ENCODE measurements around the gene FGFRL1.
"Not testable (repeated sequence)": the region's sequence is repeated elsewhere in the genome, so short reads cannot be mapped to it uniquely, and the experiment has no call there.

The FGFRL1 gene

DNA sequence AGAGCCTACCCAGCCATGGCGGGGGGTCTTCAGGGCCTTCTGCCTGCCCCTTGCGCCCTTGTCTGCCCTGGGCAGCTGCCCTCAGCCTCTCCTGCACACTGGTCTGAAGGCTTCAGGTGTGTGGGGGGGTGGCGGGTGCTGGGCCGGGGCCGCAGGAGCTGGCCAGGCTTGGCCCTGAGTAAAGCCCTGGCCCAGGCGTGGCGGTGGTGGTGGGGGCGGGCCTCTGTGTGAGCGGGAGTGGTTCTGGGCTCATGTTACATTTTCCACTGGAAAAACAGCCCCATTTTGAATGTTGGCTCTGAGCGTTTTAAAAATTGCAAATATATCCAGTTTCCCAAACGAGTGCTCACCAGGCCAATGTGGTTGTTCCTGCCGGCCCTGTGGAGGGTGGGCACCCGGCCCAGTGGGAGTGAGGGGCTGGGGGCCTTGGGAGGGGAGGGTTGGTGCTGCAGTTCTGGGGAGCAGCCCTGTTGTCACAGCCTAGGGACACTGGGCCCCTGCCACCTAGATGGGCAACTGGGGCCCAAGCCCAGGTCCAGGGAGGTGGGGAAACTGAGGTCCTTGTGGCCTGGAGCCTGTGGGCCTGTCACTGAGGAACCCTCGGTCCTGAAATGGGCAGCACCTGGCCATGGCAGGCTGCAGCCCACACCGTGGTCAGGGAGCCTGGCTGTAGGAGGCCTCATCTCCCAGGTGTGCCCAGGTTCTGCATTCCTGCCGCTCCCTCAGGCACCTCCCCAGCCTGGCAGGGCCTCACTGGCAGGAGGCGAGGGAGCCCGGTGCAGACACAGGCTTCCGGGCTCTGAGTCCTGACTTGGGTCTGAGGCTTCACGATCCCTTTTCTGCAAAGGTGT is 28.3 kb downstream of the FGFRL1 start:
- DNase-seq (ENCODE audit: low spot score): no peak

DNA sequence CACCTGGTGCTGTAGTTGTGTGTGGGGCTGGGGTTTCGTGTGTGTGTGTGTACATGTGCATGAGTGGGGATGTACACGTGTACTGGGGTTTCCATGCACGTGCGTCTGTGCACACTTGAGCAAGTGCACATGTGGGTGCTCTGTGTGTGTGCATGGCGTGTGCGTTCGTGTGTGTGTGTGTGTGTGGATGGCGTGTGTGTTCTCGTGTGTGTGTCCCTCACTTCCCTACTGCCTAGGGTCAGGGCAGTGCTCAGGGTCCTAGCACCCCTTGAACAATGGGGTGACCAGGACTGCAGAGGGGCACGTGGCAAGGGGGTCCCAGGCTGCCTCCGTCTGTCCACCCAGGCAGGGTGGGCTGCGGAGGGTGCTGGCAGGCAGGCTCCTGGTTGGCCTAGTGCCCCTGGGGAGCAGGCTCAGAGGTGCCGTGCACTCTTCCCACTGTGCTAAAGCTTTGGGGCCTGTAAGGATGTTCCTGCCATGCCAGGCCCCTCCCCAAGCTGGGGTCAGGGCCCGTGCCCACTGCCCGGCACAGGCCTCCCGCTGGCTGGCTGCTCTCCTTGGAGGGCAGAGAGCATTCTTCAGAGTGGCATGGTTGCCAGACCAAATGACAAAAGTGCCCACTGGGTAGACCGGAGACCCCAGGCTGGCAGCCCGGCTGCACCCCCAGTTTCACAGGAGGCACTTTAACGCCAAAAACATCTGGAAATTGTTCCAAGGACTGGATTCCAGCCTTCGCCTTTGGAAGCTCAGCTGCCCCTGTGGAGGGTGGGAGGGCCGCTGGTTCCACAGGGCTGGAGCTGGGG is 29.1 kb downstream of the FGFRL1 start:
- no peak for DNase-seq (ENCODE audit: low spot score)

DNA sequence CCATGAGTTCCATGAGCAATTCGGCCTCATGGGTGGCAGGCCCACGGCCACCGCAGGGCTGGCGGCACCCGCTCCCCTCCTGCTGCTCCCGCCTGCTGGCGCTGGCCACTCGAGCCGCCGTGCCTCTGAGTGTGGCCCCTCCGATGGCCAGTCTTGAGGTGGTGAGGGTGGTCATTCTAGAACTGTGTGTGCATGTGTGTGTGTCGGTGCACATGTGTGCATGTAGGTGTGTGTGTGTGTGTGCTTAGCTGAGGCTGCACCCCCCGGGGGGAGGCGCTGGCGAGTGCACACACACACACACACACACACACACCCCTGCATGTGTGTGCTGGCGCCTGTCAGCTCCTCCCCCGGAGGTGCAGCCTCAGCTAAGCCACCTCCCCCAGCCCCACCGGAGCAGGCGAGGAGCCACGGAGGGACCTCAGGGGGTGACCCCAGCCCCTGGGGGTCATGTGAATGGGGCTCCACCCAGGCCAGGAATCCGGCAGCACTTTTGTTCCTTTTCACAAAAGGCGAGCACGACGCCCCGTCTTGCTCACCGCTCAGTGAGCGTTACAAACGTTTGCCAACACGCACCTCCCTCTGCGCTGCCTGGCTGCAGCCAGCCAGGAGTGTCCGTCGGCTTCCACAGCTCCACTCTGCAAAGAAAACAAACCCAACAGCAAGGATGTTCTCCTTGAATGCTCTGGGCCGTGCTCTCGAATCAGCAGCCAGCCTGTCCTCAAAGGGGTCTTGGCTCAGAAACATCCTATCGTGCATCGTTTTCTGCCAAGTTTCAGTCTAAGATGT is 29.9 kb downstream of the FGFRL1 start:
- no peak for DNase-seq (ENCODE audit: low spot score)

DNA sequence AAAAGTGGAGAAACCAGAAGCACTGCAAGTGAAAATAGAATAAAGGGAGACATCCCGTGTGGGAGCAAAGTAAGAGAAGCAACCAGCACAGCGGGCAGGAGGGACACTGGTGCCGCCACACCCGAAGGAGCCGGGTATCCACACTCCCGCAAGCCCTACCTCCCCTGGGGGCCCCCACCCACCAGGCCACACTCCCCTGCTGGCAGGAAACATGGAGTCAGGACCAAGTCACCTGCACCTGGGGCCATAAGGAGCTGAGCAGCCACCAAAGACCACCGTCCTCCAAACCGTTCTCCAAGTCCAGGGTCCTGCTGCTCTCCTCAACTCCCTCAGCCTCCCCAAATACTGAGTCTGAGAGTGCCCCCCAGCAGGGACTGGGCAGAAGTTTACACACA is 30.5 kb downstream of the FGFRL1 start:
- DNase-seq (ENCODE audit: low spot score): no peak

DNA sequence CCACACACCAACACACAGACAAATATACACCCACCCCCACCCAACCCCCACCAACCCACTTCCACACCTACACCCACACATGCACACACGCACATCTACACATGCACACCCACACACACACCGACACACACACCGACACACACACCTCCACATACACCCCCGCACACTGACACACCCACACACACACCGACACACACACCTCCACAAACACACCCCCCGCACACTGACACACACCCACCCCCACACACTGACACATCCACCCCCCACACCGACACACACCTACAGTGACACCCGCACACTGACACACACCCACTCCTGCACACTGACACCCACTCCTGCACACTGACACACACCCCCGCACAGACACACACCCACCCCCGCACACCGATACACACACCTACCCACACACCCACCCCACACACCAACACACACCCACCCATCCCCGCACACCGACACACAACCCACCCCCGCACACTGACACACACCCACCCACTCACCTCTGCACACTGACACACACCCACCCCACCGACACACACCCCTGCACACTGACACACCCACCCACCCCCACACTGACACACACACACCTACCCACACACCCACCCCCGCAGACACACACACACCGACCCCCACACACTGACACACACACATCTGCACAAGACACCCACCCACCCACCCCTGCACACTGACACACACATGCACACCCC is 31.1 kb downstream of the FGFRL1 start:
- DNase-seq (ENCODE audit: low spot score): no peak

DNA sequence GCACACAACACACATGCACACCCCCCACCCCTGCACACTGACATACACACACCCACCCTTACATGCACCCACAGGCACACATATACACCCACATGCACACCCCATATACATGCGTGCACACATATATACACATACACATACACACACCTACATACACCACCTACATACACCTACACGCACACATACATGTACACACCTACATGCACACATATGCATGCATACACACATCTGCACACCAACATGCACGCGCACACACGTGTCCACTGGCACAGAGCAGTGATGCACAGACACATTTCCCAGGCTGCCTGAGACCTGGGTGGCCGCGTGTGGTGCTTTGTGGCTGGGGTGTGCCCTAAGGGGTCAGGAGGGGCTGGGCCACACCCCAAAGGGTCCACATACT is 31.7 kb downstream of the FGFRL1 start:
- DNase-seq (ENCODE audit: low spot score): no peak

DNA sequence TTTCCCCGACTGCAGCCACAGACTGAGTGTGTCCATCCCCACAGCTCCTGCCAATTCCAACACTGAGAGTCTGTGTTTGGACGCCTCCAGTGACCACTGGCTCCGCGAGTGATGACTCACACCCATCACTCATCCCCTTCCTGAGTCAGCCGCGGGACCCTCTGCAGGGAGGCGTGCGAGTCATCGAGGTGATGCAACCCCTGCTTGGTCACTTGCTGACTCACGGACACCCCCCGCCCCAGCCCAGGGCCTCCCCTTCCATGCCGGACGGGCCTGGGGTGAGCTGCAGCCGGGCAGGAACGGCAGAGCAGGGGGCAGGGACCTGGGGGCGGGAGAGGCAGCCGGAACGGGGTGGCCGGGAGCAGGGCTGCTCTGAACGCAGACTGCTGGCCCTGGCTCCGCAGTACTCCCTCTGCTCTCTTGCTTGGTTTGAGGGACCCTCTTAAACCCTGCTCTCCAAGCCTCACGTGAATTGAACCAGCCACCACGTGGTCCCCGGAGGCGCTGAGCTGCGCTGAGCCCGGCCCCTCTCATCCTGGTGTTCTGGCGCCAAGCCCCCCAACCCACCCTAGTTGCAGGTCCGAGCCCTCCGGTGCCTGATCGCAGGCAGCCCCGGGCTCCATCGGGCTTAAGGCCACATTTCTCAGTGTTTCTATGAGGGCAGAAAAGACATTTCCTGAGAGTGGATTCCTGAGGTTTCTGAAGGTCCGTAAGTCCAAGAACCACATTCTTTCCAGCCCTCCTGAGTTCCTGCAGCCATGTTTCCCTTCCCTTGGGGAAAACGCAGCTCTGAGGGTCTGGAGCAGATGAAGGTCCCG is 32.4 kb downstream of the FGFRL1 start:
- peak; percentile 5 for DNase-seq (ENCODE audit: low spot score)

DNA sequence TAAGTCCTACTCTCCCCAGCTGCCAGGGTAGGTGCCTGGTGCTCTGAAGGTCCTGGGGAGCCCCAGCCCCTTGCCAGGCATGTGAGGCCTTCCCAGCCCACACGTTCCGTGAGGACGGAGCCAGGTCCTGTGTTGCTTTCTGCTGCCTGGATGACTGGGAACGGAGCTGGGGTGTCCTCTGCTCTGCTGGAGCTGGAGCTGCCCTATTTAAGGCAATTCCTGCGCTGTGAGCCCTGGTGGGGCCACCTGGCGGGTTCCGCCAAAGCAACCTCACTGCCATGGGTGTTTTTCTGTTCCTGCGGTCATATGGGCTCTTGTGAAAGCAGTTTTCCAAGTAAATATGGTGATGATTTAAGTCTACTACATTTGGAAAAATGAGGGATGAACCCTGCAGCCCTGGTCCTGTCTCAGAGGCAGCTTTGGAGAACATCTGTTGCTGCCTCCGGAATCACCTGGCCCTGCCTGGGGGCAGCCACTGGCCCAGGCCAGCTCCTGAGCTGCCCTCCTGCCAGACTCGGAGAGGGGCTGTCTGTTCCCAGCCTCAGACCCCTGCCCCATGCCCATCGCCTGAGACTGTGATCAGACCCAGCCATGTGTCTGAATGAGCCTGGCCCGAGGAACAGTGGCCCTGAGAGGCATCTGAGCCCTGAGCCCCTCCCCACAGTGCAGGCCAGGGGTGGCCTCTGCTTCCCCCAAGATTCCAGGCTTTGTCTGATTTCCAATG is 33.2 kb downstream of the FGFRL1 start:
- DNase-seq (ENCODE audit: low spot score): no peak

DNA sequence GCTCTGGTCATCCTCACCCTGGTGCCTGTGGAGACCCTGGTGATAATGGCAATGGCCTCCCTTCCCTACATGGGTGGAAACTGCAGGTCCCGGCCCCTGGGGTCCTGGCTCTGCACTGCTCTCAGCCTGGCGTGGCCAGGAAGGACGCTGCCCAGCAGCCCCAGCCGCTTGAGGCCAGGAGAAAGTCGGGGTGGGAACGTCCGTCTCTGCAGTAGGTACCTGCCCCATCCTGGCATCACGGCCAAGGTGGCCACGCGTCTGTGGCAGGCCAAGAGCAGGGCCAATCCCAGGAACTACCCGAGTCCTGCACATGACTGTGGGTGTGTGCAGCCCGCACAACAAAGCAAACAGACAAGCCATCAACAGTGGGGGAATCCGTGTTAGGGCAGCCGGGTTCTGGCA is 33.8 kb downstream of the FGFRL1 start:
- no peak for DNase-seq (ENCODE audit: low spot score)

DNA sequence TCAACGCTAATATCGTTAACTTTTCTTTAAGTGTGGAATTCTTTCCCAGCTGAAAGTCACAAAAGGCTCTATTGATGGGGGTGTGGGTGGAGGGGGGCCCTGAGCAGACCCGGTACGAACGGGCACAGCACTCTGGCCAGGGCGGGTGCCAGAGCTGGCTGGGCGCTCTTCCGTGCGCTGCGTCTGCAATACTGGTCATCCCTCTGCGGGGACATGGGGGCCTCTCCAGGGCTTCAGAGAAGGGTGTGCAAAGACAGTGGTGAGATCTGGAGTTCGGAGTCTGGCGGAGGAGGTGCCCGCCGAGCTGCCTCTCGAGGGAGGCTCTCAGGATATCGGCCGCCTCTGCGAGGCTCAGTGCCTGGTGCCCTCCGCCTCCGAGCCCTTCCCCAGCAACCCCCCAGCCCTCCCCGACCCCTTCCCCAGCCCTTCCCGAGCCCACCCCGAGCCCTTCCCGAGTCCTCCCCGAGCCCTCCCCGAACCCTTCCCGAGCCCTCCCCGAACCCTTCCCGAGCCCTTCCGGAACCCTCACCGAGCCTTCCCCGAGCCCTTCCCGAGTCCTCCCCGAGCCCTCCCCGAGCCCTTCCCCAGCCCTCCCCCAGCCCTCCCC is 34.3 kb downstream of the FGFRL1 start:
- DNase-seq (ENCODE audit: low spot score): no peak

DNA sequence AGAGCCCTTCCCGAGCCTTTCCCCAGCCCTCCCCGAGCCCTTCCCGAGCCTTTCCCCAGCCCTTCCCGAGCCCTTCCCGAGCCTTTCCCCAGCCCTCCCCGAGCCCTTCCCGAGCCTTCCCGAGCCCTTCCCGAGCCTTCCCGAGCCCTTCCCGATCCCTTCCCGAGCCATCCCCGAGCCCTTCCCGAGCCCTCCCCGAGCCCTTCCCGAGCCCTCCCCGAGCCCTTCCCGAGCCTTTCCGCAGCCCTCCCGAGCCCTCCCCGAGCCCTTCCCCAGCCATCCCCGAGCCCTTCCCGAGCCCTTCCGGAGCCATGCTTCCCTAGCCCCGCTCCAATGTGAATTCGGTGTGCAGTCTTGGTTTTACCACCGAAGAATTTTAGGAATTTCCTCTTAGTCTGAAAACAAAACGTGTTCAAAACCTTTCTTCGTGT is 35.2 kb downstream of the FGFRL1 start:
- DNase-seq (ENCODE audit: low spot score): not testable (repeated sequence)

DNA sequence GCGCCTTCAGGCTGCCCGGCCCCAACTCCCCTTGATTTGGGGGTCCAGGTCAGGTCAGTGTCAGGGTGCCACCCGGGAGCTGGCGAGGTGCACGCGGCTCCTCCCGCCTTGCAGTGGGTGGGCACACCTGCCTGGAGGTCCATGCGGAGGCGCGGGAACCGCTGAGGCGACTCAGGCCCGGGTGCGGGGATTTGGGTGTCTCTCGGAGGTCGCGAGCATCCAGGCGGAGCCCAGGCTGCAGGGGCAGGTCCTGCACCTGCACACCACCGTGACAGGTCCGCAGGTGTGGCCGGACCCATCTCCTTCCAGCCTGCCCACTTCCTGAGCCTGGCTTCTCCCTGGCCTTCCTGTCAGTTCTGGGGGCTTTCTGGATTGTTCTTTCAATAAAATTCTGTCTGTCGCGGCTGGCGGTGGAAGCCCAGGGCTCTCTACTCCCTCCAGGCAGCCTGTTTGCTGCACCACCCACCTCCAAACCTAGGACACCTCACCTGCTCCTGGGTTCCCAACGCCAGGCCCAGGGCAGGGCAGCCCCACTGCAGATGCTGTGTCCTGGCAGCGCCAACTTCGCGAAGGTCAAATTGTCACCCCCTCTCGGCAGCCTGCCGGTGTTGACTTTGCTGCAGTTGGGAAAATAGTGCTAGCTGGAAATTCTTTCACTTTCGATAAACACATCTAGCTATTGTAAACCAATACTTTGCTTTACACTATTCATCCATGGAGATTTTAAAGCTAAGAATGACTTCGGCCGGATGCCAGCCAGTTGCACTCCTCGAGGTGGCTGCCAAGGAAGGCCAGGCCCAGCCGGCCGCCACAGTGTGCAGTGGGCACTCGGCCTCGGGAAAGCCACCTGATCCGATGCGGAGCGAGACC is 35.9 kb downstream of the FGFRL1 start:
- no peak for DNase-seq (ENCODE audit: low spot score)

DNA sequence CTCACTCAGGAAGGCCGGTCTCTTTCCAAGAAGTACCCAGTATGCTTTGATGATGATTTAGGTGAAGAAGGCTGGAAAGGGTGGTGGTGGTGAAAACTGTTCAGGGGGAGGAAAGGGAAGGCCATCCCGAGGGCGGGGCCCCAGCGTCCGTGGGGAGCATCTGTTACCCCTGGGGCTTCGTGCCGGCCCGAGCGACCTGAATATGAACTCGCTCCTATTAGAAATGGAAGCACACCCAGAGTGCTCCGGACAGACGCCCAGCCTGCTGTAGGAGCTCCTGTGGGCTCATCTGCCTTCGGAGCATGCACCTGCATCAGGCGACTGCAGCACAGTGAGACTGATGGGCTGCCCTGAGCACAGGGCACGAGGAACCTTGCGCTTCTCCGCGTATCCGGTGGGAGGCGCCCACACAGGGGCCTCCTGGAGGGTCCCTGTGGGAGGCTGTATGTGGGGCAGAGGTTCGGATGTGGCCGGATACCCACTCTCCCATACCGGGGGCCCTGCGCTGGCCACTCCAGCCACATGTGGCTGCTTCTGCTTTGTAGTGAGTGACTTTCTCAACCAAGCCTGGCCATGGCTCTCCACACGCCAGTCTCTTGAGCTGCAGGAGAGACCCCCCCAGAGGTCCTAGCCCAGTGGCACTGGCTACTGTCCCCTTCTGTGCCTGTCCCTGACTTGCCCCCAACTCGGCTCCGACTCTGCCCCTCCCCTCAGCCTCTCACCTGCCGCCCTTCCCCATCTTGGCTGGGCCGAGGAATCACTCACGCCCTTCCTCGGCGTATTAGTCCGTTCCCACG is 36.7 kb downstream of the FGFRL1 start:
- DNase-seq (ENCODE audit: low spot score): no peak

DNA sequence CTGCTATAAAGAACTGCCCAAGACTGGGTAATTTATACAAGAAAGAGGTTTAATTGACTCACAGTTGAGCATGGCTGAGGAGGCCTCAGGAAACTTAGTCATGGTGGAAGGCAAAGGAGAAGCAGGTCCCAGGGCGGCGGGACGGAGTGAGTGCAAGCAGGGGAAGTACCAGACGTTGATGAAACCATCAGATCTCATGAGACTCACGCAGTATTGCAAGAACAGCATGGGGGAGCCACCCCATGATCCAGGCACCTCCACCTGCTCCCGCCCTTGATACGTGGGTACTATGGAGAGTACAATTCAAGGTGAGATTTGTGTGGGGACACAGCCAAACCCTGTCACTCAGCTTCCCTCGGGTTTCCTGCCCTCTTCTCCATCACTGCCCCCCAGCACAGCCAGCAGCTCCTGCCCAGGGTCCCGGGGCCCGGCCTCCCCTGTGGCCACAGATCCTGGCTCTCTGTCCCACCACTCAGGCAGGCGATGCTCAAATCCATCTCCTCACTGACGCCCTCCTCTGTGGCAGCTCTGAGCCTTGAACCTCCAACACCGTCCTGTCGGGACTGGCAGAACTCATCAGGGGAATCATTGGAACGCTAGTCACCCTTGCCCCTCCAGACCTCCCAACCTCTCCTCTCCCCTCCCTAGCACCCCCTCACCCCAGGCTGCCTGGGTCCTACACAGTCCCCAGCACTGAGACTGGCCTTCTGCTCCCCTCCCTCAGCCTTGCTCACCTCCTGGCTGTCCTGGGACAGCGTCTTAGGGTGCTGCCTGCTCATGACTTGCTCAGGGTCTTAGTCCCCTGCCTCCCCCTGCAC is 37.6 kb downstream of the FGFRL1 start:
- no peak for DNase-seq (ENCODE audit: low spot score)

DNA sequence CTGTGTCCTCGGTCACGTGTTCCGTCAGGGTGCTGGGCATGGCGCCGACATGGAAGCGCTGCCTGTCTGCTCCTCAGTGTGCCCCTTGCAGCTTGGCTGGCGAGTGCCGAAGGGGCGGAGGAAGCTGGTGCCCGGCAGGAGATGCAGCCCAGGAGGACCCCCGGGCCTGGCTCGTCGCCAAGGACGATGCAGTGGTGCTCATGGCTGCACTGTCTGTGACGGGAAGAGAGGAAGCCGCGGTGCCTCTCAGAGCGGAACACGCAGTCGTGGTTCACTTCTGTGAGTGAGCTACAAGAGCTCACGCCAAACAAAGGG is 38.1 kb downstream of the FGFRL1 start:
- no peak for DNase-seq (ENCODE audit: low spot score)

DNA sequence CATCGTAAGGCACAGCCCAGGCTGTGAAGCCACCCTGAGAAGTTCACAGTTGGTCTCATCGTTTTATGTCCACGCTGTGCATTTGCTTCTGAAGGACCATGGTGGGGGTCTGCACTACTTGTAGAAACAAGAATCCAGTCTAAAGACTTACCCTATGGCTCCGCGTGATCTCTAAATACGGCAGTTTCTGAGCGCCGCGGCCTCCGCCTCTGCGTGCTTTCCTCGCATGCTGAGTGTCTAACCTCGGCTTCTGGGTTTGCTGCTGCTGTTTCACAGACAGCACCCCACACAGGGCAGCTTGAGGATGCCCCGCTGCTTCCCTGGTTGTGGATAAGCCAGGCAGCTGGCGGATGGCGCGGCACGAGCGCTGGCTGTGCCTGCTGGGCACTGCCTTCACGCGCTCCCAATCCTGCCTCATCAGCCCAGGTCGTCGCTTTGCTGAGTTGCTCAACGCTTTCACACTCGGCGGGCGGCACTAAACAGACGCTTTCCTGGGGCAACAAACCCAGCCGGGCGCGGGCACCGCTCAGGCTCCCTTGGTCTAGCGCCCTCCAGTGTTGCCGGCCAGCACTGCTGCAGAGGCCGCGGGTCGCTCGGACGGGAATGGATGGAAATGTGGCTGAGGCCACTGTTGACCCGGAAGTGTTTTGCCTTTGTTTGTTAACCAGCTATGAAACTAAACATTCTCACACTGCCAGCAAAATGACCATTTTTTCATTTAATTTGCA is 39.2 kb downstream of the FGFRL1 start:
- no peak for DNase-seq (ENCODE audit: low spot score)

DNA sequence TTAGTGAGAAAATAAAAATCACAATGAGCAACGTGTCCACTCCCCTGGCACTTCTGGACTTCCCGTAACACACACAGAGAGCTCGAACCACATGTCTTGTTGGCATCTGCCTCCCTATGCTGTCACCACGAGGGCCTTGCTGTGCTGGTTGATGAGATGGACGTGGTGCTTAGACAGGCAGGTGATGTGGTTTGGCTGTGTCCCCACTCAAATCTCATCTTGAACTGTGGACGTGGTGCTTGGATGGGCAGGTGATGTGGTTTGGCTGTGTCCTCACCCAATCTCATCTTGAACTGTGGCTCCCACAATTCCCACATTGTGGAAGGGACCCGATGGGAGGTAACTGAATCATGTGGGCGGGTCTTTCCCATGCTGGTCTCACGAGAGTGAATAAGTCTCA is 40.0 kb downstream of the FGFRL1 start:
- DNase-seq (ENCODE audit: low spot score): no peak

Data from CD4-positive, alpha-beta T cell treated with Interleukin-15 for 4 hours (primary cell).